ENCODE results near the gene NPHS1.

GRCh38 chr19:35868172-35868822, 16.0 kb upstream of the NPHS1 start, which contains the start of gene APLP1:
- TF ChIP-seq, protein P1, sequence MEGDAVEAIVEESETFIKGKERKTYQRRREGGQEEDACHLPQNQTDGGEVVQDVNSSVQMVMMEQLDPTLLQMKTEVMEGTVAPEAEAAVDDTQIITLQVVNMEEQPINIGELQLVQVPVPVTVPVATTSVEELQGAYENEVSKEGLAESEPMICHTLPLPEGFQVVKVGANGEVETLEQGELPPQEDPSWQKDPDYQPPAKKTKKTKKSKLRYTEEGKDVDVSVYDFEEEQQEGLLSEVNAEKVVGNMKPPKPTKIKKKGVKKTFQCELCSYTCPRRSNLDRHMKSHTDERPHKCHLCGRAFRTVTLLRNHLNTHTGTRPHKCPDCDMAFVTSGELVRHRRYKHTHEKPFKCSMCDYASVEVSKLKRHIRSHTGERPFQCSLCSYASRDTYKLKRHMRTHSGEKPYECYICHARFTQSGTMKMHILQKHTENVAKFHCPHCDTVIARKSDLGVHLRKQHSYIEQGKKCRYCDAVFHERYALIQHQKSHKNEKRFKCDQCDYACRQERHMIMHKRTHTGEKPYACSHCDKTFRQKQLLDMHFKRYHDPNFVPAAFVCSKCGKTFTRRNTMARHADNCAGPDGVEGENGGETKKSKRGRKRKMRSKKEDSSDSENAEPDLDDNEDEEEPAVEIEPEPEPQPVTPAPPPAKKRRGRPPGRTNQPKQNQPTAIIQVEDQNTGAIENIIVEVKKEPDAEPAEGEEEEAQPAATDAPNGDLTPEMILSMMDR (conservative IDR thresholded peaks at IDR 0.05 in 1 of 2, IDR thresholded peaks at IDR 0.05 in 1 of 2; ENCODE audit: low read depth in 1 of 2, low read length in 2 of 2): no peak
- no peak for TF ChIP-seq EZH2 (IDR thresholded peaks at IDR 0.05; ENCODE audit: low read length, missing control alignments)
